ENCODE measurements around the gene ARHGAP26. TPM values are rescaled to one million over a fixed set of nuclear protein-coding genes. Genes with fewer than 3 reads are reported as not detected.
A peak's percentile ranks its signal among the peaks of the same experiment; 100 is the strongest.

The ARHGAP26 gene
- total and polyA plus RNA-seq, 10 donors = 4.2 to 148 (median 55.5) TPM

DNA sequence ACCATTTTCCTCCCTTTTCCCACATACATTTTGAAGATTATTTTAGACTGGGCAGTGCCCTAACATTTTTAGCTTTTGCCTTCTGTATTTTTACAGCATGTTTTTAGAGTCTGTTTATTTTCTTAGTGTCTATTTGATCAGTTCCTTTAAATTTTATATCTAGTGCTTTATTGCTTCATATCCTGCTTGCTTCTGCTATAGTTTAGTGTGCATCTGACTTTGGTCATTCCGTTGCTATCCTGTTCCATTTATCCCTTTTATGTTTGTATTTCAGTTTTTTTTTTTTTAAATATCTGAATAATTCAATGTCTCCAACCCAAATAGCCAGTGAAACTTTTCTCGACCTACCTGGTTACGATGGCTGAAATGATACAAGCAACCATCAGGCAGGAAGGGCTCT is 203.8 kb downstream of the ARHGAP26 start:
- Histone ChIP-seq H3K27me3 (replicated peaks in 1 of 7) (no peaks in the 10 kb centered on the region), H3K36me3 (no peaks in the 10 kb centered on the region), H3K4me3 (no peak overlapping the region), H3K9me3 (no peaks in the 10 kb centered on the region), H3K27ac (peak overlapping the region in 5 of 8 donors; percentile 10 to 58 (median 41)), H3K4me1 (peaks cover 0 to 77% (median 37%) of the 10 kb centered on the region in 6 donors)
- no peak for DNase-seq
- intact Hi-C loops (cut with DNase I; ENCODE audit: low total_unique reads) = no loop called here
- 79 to 90% (median 82%) methylated on average over 3 of the region's 3 CpGs for WGBS, 5 donors
- TF ChIP-seq POLR2A (IDR thresholded peaks at IDR 0.05) (no peak), POLR2AphosphoS5 (IDR thresholded peaks at IDR 0.05) (no peak)
- TF ChIP-seq, protein P1, sequence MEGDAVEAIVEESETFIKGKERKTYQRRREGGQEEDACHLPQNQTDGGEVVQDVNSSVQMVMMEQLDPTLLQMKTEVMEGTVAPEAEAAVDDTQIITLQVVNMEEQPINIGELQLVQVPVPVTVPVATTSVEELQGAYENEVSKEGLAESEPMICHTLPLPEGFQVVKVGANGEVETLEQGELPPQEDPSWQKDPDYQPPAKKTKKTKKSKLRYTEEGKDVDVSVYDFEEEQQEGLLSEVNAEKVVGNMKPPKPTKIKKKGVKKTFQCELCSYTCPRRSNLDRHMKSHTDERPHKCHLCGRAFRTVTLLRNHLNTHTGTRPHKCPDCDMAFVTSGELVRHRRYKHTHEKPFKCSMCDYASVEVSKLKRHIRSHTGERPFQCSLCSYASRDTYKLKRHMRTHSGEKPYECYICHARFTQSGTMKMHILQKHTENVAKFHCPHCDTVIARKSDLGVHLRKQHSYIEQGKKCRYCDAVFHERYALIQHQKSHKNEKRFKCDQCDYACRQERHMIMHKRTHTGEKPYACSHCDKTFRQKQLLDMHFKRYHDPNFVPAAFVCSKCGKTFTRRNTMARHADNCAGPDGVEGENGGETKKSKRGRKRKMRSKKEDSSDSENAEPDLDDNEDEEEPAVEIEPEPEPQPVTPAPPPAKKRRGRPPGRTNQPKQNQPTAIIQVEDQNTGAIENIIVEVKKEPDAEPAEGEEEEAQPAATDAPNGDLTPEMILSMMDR (IDR thresholded peaks at IDR 0.05 in 8 of 11, conservative IDR thresholded peaks at IDR 0.05 in 3 of 11) = no peak

DNA sequence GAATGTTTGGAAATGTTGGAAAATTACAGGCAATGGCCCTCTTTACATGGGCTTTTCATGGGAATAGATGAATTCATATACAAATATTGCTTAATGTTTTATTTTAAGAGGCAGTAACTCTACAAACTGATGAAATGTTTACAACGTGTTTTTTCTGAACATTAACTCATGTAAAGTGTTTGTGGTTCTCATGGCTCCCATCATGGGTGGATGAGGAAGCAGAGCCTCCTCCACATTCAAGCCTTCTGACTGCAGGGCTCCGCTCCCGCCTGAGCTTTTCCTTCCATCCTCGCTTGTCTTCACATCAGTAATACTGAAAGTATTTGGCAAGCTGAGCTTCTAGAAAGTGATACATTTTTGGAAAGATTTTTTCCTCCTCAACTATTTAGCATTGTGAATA is 204.2 kb downstream of the ARHGAP26 start:
- Histone ChIP-seq H3K36me3 (no peaks in the 10 kb centered on the region), H3K4me1 (peaks cover 0 to 82% (median 38%) of the 10 kb centered on the region in 6 donors), H3K27ac (peak overlapping the region in 6 of 8 donors; percentile 0 to 58 (median 36)), H3K27me3 (replicated peaks in 1 of 7) (no peaks in the 10 kb centered on the region), H3K4me3 (no peak overlapping the region), H3K9me3 (no peaks in the 10 kb centered on the region)
- whole genome bisulfite sequencing, 5 donors = 61 to 77% (median 74%) methylated on average over 4 of the region's 4 CpGs
- TF ChIP-seq, protein P1 (IDR thresholded peaks at IDR 0.05 in 8 of 11, conservative IDR thresholded peaks at IDR 0.05 in 3 of 11) = no peak
- TF ChIP-seq POLR2AphosphoS5 (IDR thresholded peaks at IDR 0.05) = no peak
- no peak for TF ChIP-seq POLR2A (IDR thresholded peaks at IDR 0.05)
- DNase-seq = no peak
- intact Hi-C loops (cut with DNase I; ENCODE audit: low total_unique reads) = no loop called here

DNA sequence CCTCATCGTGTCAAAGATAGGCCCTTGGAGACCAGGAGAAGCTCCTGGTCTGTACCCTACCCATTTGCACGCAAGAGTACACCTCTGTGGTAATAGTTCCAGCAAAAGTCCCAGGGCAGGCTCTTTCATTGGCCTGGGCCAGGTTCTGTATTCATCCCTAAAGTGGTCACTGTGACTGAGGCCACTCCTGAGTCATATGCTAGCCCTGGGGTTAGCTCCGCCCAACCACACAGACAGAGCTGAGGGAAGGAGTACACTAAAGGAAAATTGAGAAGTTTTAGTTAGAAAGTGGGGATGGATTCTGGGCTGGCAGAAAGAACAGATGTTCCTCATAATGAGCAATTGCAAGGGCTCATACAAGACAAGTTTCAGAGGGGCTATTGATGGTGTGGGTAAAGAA is 206.7 kb downstream of the ARHGAP26 start:
- H3K4me1 ChIP-seq = peaks cover 10 to 97% (median 50%) of the 10 kb centered on the region in 6 donors
- no peak for DNase-seq
- no peak overlapping the region for H3K4me3 ChIP-seq
- TF ChIP-seq, protein P1 (IDR thresholded peaks at IDR 0.05 in 8 of 11, conservative IDR thresholded peaks at IDR 0.05 in 3 of 11) = no peak
- TF ChIP-seq POLR2A (IDR thresholded peaks at IDR 0.05) (no peak), POLR2AphosphoS5 (IDR thresholded peaks at IDR 0.05) (no peak)
- H3K36me3 ChIP-seq = no peaks in the 10 kb centered on the region
- peak overlapping the region in 6 of 8 donors; percentile 24 to 73 (median 57) for H3K27ac ChIP-seq
- no peaks in the 10 kb centered on the region for H3K9me3 ChIP-seq
- WGBS, 5 donors = 90 to 100% (median 94%) methylated on average over 3 of the region's 3 CpGs
- H3K27me3 ChIP-seq (replicated peaks in 1 of 7) = no peaks in the 10 kb centered on the region
- intact Hi-C loops (cut with DNase I; ENCODE audit: low total_unique reads) = no loop called here

DNA sequence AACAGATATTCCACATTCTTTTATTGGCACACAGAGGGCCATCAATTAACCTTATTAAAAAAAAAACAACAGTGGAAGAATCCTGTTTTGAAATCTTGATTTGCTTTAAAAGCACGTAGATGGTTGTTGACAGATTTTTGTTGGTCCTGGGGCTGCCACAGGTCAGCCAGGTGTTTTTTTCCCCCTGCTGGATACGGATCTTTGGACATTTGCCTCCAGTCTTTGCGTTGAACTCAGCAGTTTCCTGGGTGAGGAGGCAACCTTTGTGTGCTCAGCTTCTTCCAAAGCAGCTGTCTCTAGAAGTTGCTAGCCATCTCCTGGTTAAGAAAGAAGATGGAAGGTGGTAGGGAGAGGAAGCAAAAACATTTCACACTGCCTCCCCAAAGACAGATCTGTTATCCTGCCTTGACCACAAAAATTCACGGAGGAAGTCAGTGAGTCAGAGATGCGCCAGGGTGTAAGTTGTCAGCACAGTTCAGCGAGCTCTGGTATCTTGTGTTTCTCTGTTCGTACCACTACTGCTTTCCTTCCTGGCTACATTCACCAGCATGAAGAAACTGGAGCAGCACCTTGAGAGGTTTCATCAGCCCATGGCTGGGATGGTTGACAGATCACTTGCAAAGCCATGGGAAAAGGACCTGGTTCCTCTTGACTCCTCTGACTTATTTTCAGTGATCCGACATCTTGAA is 207.3 kb downstream of the ARHGAP26 start:
- 27 to 65% (median 49%) methylated on average over 8 of the region's 8 CpGs for WGBS, 5 donors
- no peaks in the 10 kb centered on the region for H3K36me3 ChIP-seq
- peak in 1 of 3 donors; percentile 55 for TF ChIP-seq POLR2AphosphoS5 (IDR thresholded peaks at IDR 0.05)
- no peak for TF ChIP-seq POLR2A (IDR thresholded peaks at IDR 0.05)
- TF ChIP-seq, protein P1 (IDR thresholded peaks at IDR 0.05 in 8 of 11, conservative IDR thresholded peaks at IDR 0.05 in 3 of 11) = no peak
- H3K27me3 ChIP-seq (replicated peaks in 1 of 7) = no peaks in the 10 kb centered on the region
- H3K9me3 ChIP-seq = no peaks in the 10 kb centered on the region
- peaks cover 17 to 97% (median 50%) of the 10 kb centered on the region in 6 donors for H3K4me1 ChIP-seq
- peak overlapping the region in 7 of 8 donors; percentile 16 to 73 (median 56) for H3K27ac ChIP-seq
- intact Hi-C loops (cut with DNase I; ENCODE audit: low total_unique reads) = no loop called here
- H3K4me3 ChIP-seq = peak overlapping the region in 1 of 8 donors; percentile 6
- no peak for DNase-seq
